HFFc6 (cell line): ENCODE measurements around the gene AQP12A. TPM values are rescaled to one million over a fixed set of nuclear protein-coding genes. Genes with fewer than 3 reads are reported as not detected.

Experiments used
- DNase-seq: peaks from one replicate; pipeline ENCODE4 v3.0.0-alpha.2; 2018
- H3K27ac Mint-ChIP-seq: 2 replicates; pipeline ENCODE4 v1.8.0; 2020; ENCODE audit warnings: mild to moderate bottlenecking, mixed read lengths
- H3K27me3 Mint-ChIP-seq: 2 replicates; pipeline ENCODE4 v1.8.0; 2021; ENCODE audit warnings: mild to moderate bottlenecking, moderate library complexity, mixed read lengths; ENCODE audit not compliant: insufficient read depth
- H3K36me3 Mint-ChIP-seq: 2 replicates; pipeline ENCODE4 v1.8.0; 2021; ENCODE audit warnings: low read depth, mixed read lengths
- H3K4me1 Mint-ChIP-seq: 2 replicates; pipeline ENCODE4 v1.8.0; 2020; ENCODE audit warnings: low read depth, mixed read lengths
- H3K4me3 Mint-ChIP-seq: 2 replicates; pipeline ENCODE4 v1.8.0; 2020; ENCODE audit warnings: mild to moderate bottlenecking, moderate library complexity, mixed read lengths
- H3K9me3 Mint-ChIP-seq: 2 replicates; pipeline ENCODE4 v1.8.0; 2020; ENCODE audit warnings: mild to moderate bottlenecking, mixed read lengths
- CTCF ChIP-seq: fragments of 200-600 bp; sonication (generic); IDR thresholded peaks from 2 replicates; pipeline ENCODE4 v1.5.0; 2021; ENCODE audit warnings: antibody characterized with exemption, mild to moderate bottlenecking
- total RNA-seq, 6 experiments: library from RNA; stranded (reverse); fragmentation: NEBNext Ultra II Directional; extraction: Animal tissue kit (Norgen Biotek cat#: 25700); gene quantifications; 2 replicates in 1 of 6; 3 replicates in 5 of 6; pipeline ENCODE4 v1.2.3, GENCODE V29; 2021

The AQP12A gene
- total RNA-seq, 6 experiments from 2014 or later: not detected

DNA sequence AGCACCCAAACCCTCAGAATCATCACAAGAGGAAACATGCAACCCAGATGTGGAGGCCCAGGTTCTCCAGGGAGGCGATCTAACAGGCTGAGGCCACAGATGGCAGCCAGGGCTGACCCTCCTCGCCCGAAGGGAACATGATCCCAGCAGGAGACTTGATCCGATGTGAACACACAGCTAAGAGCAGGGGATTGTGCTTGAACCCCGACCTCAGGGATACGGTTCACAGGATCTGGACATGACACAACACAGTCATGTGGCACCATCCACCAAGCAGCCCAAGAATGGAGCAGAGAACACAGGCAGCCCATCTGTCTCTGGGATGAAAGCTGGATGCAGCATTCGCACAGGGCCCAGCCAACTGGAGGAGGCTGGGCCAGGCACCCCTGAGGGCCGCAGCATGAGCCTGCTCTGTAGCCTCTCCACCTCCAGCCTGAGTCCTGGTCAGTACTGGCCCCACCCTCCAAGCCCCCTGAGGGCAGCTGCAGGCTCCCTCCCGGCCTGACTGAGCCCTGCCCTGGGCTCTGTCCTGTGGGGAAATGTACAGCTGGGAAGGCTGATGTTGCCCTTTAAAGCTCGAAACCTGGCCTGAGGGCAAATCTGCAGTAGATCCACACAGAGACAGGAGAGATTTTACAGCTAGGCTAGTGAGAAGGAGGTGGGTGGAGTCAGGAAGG, 39.0 kb downstream of the AQP12A start:
- H3K4me1 Mint-ChIP-seq: no peaks in the 10 kb centered on the region
- H3K36me3 Mint-ChIP-seq: no peaks in the 10 kb centered on the region
- DNase-seq: no peak
- H3K9me3 Mint-ChIP-seq: no peaks in the 10 kb centered on the region
- no peak for TF ChIP-seq CTCF
- no peak overlapping the region for H3K4me3 Mint-ChIP-seq
- H3K27ac Mint-ChIP-seq: no peak overlapping the region
- peaks cover 22% of the 10 kb centered on the region for H3K27me3 Mint-ChIP-seq

DNA sequence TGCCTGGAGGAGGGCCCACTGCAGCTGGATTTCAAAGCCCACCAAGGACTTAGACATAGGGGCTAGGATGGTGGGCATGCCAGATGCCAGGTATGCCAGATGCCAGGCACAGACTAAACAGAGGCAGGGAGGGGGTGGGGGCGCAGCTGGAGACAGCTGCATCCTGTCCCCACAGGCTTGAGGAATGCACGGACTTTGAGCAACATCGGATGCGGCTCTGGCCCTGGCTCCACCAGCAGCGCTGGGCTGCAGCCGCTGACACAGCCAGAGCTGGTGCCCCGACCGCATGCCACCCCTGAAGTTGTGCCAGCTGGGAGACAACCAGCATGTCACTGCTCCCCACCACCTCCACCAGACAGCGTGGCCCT, 39.5 kb downstream of the AQP12A start:
- Mint-ChIP-seq H3K27me3 (peaks cover 19% of the 10 kb centered on the region), H3K4me3 (no peak overlapping the region), H3K36me3 (no peaks in the 10 kb centered on the region), H3K9me3 (no peaks in the 10 kb centered on the region), H3K27ac (no peak overlapping the region), H3K4me1 (no peaks in the 10 kb centered on the region)
- no peak for TF ChIP-seq CTCF
- DNase-seq: no peak

- Mint-ChIP-seq H3K4me3 (no peak overlapping the region), H3K36me3 (no peaks in the 10 kb centered on the region), H3K4me1 (no peaks in the 10 kb centered on the region), H3K27me3 (peaks cover 20% of the 10 kb centered on the region), H3K27ac (no peak overlapping the region), H3K9me3 (no peaks in the 10 kb centered on the region)
- DNase-seq: no peak
- no peak for TF ChIP-seq CTCF
Measured at GRCh38 chr2:240732184-240732583, 40.5 kb downstream of the AQP12A start.

DNA sequence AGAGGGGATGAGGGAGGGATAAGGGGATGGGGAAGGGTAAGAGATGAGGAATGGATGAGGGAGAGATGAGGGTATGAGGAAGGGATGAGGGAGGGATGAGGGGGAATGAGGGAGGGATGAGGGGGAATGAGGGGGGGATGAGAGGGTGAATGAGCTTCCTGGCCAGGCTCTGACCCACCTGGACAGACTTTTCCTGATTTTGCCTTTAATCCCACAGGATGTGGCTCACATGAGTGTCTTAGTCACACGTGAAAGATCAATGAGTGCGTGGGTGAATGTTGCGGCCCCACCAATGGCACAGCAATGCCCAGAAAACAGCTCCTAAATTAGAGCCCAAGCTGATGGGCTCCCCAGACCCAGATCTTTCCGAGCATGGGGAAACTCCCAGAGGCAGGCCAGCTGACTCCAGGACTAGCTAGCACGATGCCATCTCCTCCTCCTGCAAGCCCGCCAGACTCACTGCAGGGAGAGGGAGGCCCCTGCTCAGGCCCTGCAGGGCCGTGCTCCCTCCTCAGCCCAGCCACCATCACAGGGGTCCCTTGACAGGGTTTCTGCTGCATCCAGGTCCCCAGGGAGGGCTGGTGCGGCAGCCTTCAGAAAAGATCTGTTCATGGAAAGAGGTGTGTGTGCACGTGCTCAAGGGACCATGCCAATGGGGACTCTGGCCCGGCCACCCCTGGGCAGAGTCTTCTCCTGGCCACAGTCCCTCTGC, 41.4 kb downstream of the AQP12A start:
- Mint-ChIP-seq H3K4me3 (no peak overlapping the region), H3K36me3 (no peaks in the 10 kb centered on the region), H3K4me1 (no peaks in the 10 kb centered on the region), H3K27me3 (peaks cover 26% of the 10 kb centered on the region), H3K9me3 (no peaks in the 10 kb centered on the region), H3K27ac (no peak overlapping the region)
- TF ChIP-seq CTCF: no peak
- DNase-seq: no peak

DNA sequence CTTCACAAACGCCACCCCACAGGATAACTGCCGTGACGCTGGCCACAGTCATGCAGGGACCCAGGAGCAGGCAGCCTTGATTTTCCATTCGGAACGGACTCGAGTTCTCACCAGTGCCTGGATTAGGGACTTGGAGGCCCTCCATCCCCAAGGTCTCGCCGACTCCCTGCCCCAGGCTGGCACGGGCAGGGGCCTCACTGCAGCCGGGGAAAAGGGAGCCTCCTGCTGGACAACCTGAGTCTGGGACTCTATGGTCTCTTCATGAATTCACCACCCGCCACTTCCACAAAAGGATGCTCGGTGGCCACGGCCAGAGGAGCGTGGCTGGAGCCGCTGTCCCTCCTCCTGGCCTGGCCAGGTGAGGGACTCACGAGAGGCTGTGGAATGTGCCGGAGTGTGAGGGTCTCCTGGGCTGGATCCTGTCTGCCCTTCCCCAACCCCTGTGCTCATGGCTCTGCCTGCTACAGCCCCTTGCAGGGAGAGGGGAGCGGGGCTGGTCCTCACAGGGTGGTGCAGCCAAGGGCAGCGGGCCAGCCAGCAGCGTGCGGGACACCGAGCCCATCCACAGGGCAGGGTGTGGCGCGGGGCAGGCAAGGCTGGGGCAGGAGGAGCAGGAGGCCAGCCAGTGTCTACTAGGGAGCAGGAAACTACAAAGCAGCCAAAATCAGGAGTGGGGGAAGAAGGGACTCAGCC, 42.3 kb downstream of the AQP12A start:
- Mint-ChIP-seq H3K9me3 (no peaks in the 10 kb centered on the region), H3K36me3 (no peaks in the 10 kb centered on the region), H3K27ac (no peak overlapping the region), H3K4me1 (no peaks in the 10 kb centered on the region), H3K27me3 (peaks cover 29% of the 10 kb centered on the region), H3K4me3 (no peak overlapping the region)
- no peak for DNase-seq
- peak; percentile 36; the same call in 1 of the 2 replicates for TF ChIP-seq CTCF
